Measurements from ENCODE around the gene FADS2. TPM values are rescaled to one million over a fixed set of nuclear protein-coding genes. Genes with fewer than 3 reads are reported as not detected.

The FADS2 gene
- total RNA-seq, 4 donors from 2014 or later = 13.5 to 117 (median 84.9) TPM

- DNase-seq = no peak
- intact Hi-C loops (cut with DNase I; ENCODE audit: low total_unique reads) = no loop called here
- Histone ChIP-seq H3K27me3 (no peaks in the 10 kb centered on the region), H3K36me3 (no peaks in the 10 kb centered on the region), H3K27ac (no peak overlapping the region), H3K9me3 (no peaks in the 10 kb centered on the region), H3K4me3 (no peak overlapping the region), H3K4me1 (peaks cover 0 to 6% of the 10 kb centered on the region in 2 donors)
- no peak for TF ChIP-seq CTCF (IDR thresholded peaks at IDR 0.05)
- TF ChIP-seq POLR2A (IDR thresholded peaks at IDR 0.05) = no peak
These were observed 9.4 kb downstream of the FADS2 start for GRCh38 chr11:61837411-61838005.

GRCh38 chr11:61838501-61838900 lies 10.4 kb downstream of the FADS2 start:
- intact Hi-C loops (cut with DNase I; ENCODE audit: low total_unique reads) = no loop called here
- TF ChIP-seq CTCF (IDR thresholded peaks at IDR 0.05) (no peak), POLR2A (IDR thresholded peaks at IDR 0.05) (no peak)
- no peak overlapping the region for H3K27ac ChIP-seq

GRCh38 chr11:61838921-61839320 lies 10.8 kb downstream of the FADS2 start:
- peaks cover 0 to 6% of the 10 kb centered on the region in 2 donors for H3K4me1 ChIP-seq

More at GRCh38 chr11:61838501-61838900, 10.4 kb downstream of the FADS2 start:
- H3K4me3 ChIP-seq = no peak overlapping the region
- peaks cover 0 to 6% of the 10 kb centered on the region in 2 donors for H3K4me1 ChIP-seq
- no peaks in the 10 kb centered on the region for H3K27me3 ChIP-seq
- H3K9me3 ChIP-seq = no peaks in the 10 kb centered on the region
- no peak for DNase-seq
- no peaks in the 10 kb centered on the region for H3K36me3 ChIP-seq

GRCh38 chr11:61839742-61840141 lies 11.6 kb downstream of the FADS2 start:
- Histone ChIP-seq H3K27me3 (no peaks in the 10 kb centered on the region), H3K36me3 (no peaks in the 10 kb centered on the region), H3K27ac (no peak overlapping the region), H3K4me1 (peaks cover 0 to under 1% of the 10 kb centered on the region in 2 donors), H3K9me3 (no peaks in the 10 kb centered on the region), H3K4me3 (no peak overlapping the region)
- intact Hi-C loops (cut with DNase I; ENCODE audit: low total_unique reads) = no loop called here
- DNase-seq = no peak
- TF ChIP-seq CTCF (IDR thresholded peaks at IDR 0.05) (no peak), POLR2A (IDR thresholded peaks at IDR 0.05) (no peak)

More at GRCh38 chr11:61838921-61839320, 10.8 kb downstream of the FADS2 start:
- intact Hi-C loops (cut with DNase I; ENCODE audit: low total_unique reads) = no loop called here
- Histone ChIP-seq H3K9me3 (no peaks in the 10 kb centered on the region), H3K36me3 (no peaks in the 10 kb centered on the region), H3K4me3 (no peak overlapping the region), H3K27me3 (no peaks in the 10 kb centered on the region), H3K27ac (no peak overlapping the region)
- no peak for DNase-seq
- TF ChIP-seq POLR2A (IDR thresholded peaks at IDR 0.05) = no peak
- no peak for TF ChIP-seq CTCF (IDR thresholded peaks at IDR 0.05)

GRCh38 chr11:61840371-61840770 lies 12.3 kb downstream of the FADS2 start:
- H3K27me3 ChIP-seq = no peaks in the 10 kb centered on the region
- TF ChIP-seq POLR2A (IDR thresholded peaks at IDR 0.05) (no peak), CTCF (IDR thresholded peaks at IDR 0.05) (no peak)
- no peaks in the 10 kb centered on the region for H3K4me1 ChIP-seq
- H3K27ac ChIP-seq = no peak overlapping the region
- no peak for DNase-seq
- no peak overlapping the region for H3K4me3 ChIP-seq
- intact Hi-C loops (cut with DNase I; ENCODE audit: low total_unique reads) = no loop called here
- no peaks in the 10 kb centered on the region for H3K36me3 ChIP-seq
- H3K9me3 ChIP-seq = no peaks in the 10 kb centered on the region
